Central memory CD8-positive, alpha-beta T cell (primary cell): Measurements from ENCODE around the gene RUFY3.
"Not testable (repeated sequence)": the region's sequence is repeated elsewhere in the genome, so short reads cannot be mapped to it uniquely, and the experiment has no call there.

Source experiments
- ATAC-seq: fragments of 150-1000 bp; cut with Tn5 transposase; replicated peaks from 2 replicates; pipeline ENCODE4 v1.10.0; 2022; ENCODE audit warnings: mild to moderate bottlenecking, moderate FRiP score, moderate number of reproducible peaks; ENCODE audit not compliant: poor library complexity, severe bottlenecking; ENCODE audit errors: extremely low read depth
- DNase-seq, 2 donors: peaks; one replicate each; pipeline ENCODE4 v3.0.0; 2021; ENCODE audit warnings: low spot score in 2 of 2
- H3K27ac Mint-ChIP-seq: one replicate; pipeline ENCODE4 v1.8.0; 2022; ENCODE audit warnings: low read depth, mild to moderate bottlenecking, moderate library complexity, mixed read lengths
- H3K27me3 Mint-ChIP-seq: one replicate; pipeline ENCODE4 v1.8.0; 2022; ENCODE audit warnings: mixed read lengths
- H3K36me3 Mint-ChIP-seq: one replicate; pipeline ENCODE4 v1.8.0; 2022; ENCODE audit warnings: mild to moderate bottlenecking, moderate library complexity, mixed read lengths; ENCODE audit not compliant: insufficient read depth
- H3K4me1 Mint-ChIP-seq: one replicate; pipeline ENCODE4 v1.8.0; 2022; ENCODE audit warnings: mixed read lengths
- H3K4me3 Mint-ChIP-seq: one replicate; pipeline ENCODE4 v1.8.0; 2022; ENCODE audit warnings: mild to moderate bottlenecking, moderate library complexity, mixed read lengths
- H3K9me3 Mint-ChIP-seq: one replicate; pipeline ENCODE4 v1.8.0; 2022; ENCODE audit warnings: mixed read lengths

The RUFY3 gene

GRCh38 chr4:70732878-70733277 lies 11.1 kb downstream of the RUFY3 start:
- peaks cover 41% of the 10 kb centered on the region for H3K4me1 Mint-ChIP-seq

GRCh38 chr4:70734168-70734954 lies 12.6 kb downstream of the RUFY3 start:
- ATAC-seq (peak; percentile 94), DNase-seq (no peak)
- Mint-ChIP-seq H3K27ac (peak overlapping the region; percentile 72), H3K9me3 (no peaks in the 10 kb centered on the region), H3K4me1 (peaks cover 41% of the 10 kb centered on the region), H3K4me3 (peak overlapping the region; percentile 70), H3K27me3 (no peaks in the 10 kb centered on the region), H3K36me3 (peaks cover 5% of the 10 kb centered on the region)

More at GRCh38 chr4:70732878-70733277, 11.1 kb downstream of the RUFY3 start:
- not testable (repeated sequence) for H3K36me3 Mint-ChIP-seq, DNase-seq, ATAC-seq, H3K27me3 Mint-ChIP-seq, H3K9me3 Mint-ChIP-seq
- Mint-ChIP-seq H3K4me3 (peak overlapping the region; percentile 38), H3K27ac (peak overlapping the region; percentile 92)

- no peaks in the 10 kb centered on the region for H3K9me3 Mint-ChIP-seq
- H3K27me3 Mint-ChIP-seq, result no peaks in the 10 kb centered on the region
- H3K27ac Mint-ChIP-seq, result peak overlapping the region; percentile 72
- H3K4me3 Mint-ChIP-seq, result peak overlapping the region; percentile 70
- DNase-seq, result no peak
- H3K36me3 Mint-ChIP-seq, result peaks cover 5% of the 10 kb centered on the region
- peaks cover 41% of the 10 kb centered on the region for H3K4me1 Mint-ChIP-seq
- ATAC-seq, result peak; percentile 50
Observed at GRCh38 chr4:70734971-70735370, 13.2 kb downstream of the RUFY3 start.

- ATAC-seq, DNase-seq, H3K9me3 Mint-ChIP-seq, H3K36me3 Mint-ChIP-seq, H3K27me3 Mint-ChIP-seq: not testable (repeated sequence)
- Mint-ChIP-seq H3K27ac (peak overlapping the region; percentile 72), H3K4me1 (peaks cover 41% of the 10 kb centered on the region), H3K4me3 (peak overlapping the region; percentile 58)
Observed at GRCh38 chr4:70735915-70736314, 14.2 kb downstream of the RUFY3 start.

GRCh38 chr4:70737006-70737405 lies 15.2 kb downstream of the RUFY3 start:
- Mint-ChIP-seq H3K4me1 (peaks cover 41% of the 10 kb centered on the region), H3K4me3 (peak overlapping the region; percentile 25), H3K36me3 (peaks cover 5% of the 10 kb centered on the region), H3K27me3 (no peaks in the 10 kb centered on the region), H3K27ac (peak overlapping the region; percentile 38), H3K9me3 (no peaks in the 10 kb centered on the region)
- ATAC-seq, result no peak
- no peak for DNase-seq

- DNase-seq, result no peak
- Mint-ChIP-seq H3K4me1 (peaks cover 38% of the 10 kb centered on the region), H3K4me3 (peak overlapping the region; percentile 25), H3K27ac (peak overlapping the region; percentile 38), H3K9me3 (no peaks in the 10 kb centered on the region), H3K27me3 (no peaks in the 10 kb centered on the region), H3K36me3 (peaks cover 6% of the 10 kb centered on the region)
- no peak for ATAC-seq
Observed at GRCh38 chr4:70737409-70737808, 15.6 kb downstream of the RUFY3 start.

GRCh38 chr4:70739496-70740337 lies 18.0 kb downstream of the RUFY3 start:
- no peaks in the 10 kb centered on the region for H3K9me3 Mint-ChIP-seq
- H3K36me3 Mint-ChIP-seq, result peaks cover 4% of the 10 kb centered on the region
- no peak overlapping the region for H3K27ac Mint-ChIP-seq
- no peak overlapping the region for H3K4me3 Mint-ChIP-seq
- ATAC-seq (no peak), DNase-seq (no peak)
- H3K27me3 Mint-ChIP-seq, result no peaks in the 10 kb centered on the region
- H3K4me1 Mint-ChIP-seq, result peaks cover 25% of the 10 kb centered on the region

- H3K4me3 Mint-ChIP-seq, result no peak overlapping the region
- H3K27ac Mint-ChIP-seq, result no peak overlapping the region
- H3K4me1 Mint-ChIP-seq, result peaks cover 6% of the 10 kb centered on the region
- H3K9me3 Mint-ChIP-seq, result no peaks in the 10 kb centered on the region
- DNase-seq (no peak), ATAC-seq (no peak)
- H3K36me3 Mint-ChIP-seq, result peaks cover 3% of the 10 kb centered on the region
- no peaks in the 10 kb centered on the region for H3K27me3 Mint-ChIP-seq
Observed at GRCh38 chr4:70741867-70742658, 20.3 kb downstream of the RUFY3 start.

- ATAC-seq (no peak), DNase-seq (no peak)
- Mint-ChIP-seq H3K27me3 (no peaks in the 10 kb centered on the region), H3K4me3 (no peak overlapping the region), H3K9me3 (no peaks in the 10 kb centered on the region), H3K4me1 (no peaks in the 10 kb centered on the region), H3K27ac (no peak overlapping the region), H3K36me3 (peaks cover 2% of the 10 kb centered on the region)
Observed at GRCh38 chr4:70743731-70744130, 22.0 kb downstream of the RUFY3 start.

GRCh38 chr4:70746179-70746839 lies 24.5 kb downstream of the RUFY3 start:
- Mint-ChIP-seq H3K27ac (no peak overlapping the region), H3K4me3 (no peak overlapping the region), H3K36me3 (peaks cover 2% of the 10 kb centered on the region), H3K4me1 (peaks cover 5% of the 10 kb centered on the region), H3K27me3 (no peaks in the 10 kb centered on the region), H3K9me3 (no peaks in the 10 kb centered on the region)
- ATAC-seq, result no peak
- no peak for DNase-seq

GRCh38 chr4:70747874-70748273 lies 26.1 kb downstream of the RUFY3 start:
- ATAC-seq, result no peak
- Mint-ChIP-seq H3K36me3 (no peaks in the 10 kb centered on the region), H3K27ac (no peak overlapping the region), H3K9me3 (no peaks in the 10 kb centered on the region), H3K4me3 (no peak overlapping the region), H3K4me1 (peaks cover 11% of the 10 kb centered on the region), H3K27me3 (no peaks in the 10 kb centered on the region)
- DNase-seq, result no peak

GRCh38 chr4:70749313-70749712 lies 27.5 kb downstream of the RUFY3 start:
- H3K27ac Mint-ChIP-seq, result no peak overlapping the region
- H3K4me3 Mint-ChIP-seq, result no peak overlapping the region
- ATAC-seq, result no peak
- DNase-seq, result no peak
- no peaks in the 10 kb centered on the region for H3K27me3 Mint-ChIP-seq
- H3K36me3 Mint-ChIP-seq, result no peaks in the 10 kb centered on the region
- H3K9me3 Mint-ChIP-seq, result no peaks in the 10 kb centered on the region
- peaks cover 17% of the 10 kb centered on the region for H3K4me1 Mint-ChIP-seq
